ENCODE measurements around the gene FER. TPM values are rescaled to one million over a fixed set of nuclear protein-coding genes. Genes with fewer than 3 reads are reported as not detected.

FER gene
- total and polyA plus RNA-seq, 9 of the 15 experiments (the other 6 are each of a cell fraction or from before 2014, with no cell fraction given) = 6.7 to 18.2 (median 8.9) TPM

DNA sequence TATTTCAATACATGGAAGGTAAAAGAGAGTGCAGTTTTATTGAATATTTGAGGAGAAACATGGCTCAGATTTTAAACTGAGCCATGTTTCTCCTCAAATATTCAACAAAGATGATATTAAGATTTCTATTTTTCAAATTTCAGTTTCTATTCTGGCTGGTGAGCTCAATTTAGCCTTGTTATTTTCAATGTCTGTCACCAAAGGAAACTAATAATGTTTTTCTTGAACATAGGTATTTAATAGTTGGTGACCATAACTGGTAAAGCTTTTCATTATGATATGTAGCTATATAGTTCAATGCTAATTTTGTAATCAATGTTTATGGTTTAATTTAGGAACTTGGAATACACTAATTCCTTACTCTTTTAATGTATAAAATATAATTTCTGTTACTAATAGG lies 177.4 kb downstream of the FER start:
- Histone ChIP-seq H3K4me3 (0 out of 2 replicates have a peak overlapping the region, but pooled peaks have one; percentile 20), H3K4me2 (ENCODE audit: insufficient read depth, low read length) (no peak overlapping the region), H3K27ac (ENCODE audit: extremely low read depth, low read depth, low read length) (no peak overlapping the region), H3K4me1 (replicated peaks in 1 of 2; ENCODE audit: control insufficient read depth in 2 of 2, insufficient read depth in 2 of 2, low read length in 2 of 2) (no peaks in the 10 kb centered on the region), H2AFZ (ENCODE audit: low read depth, low read length) (no peak overlapping the region), H4K20me1 (replicated peaks; ENCODE audit: control insufficient read depth, insufficient read depth, low read length) (no peaks in the 10 kb centered on the region), H3K9me1 (ENCODE audit: control insufficient read depth, insufficient read depth, low read length) (no peaks in the 10 kb centered on the region), H3K79me2 (ENCODE audit: control insufficient read depth, insufficient read depth, low read length) (no peaks in the 10 kb centered on the region), H3K27me3 (ENCODE audit: control insufficient read depth in 2 of 2, insufficient read depth in 2 of 2, low read length in 2 of 2) (no peaks in the 10 kb centered on the region), H3K9me3 (replicated peaks; ENCODE audit: control insufficient read depth, insufficient read depth, low read depth, low read length) (no peaks in the 10 kb centered on the region), H3K9ac (ENCODE audit: insufficient read depth in 1 of 2, low read depth in 2 of 2, low read length in 2 of 2) (no peak overlapping the region), H3K36me3 (ENCODE audit: control insufficient read depth, insufficient read depth, low read length) (no peaks in the 10 kb centered on the region)
- ATAC-seq (no peak), FAIRE-seq (no peak), DNase-seq (ENCODE audit: extremely low read depth in 1 of 4, low spot score in 3 of 4) (no peak)
- TF ChIP-seq EP300 (IDR thresholded peaks at IDR 0.05; ENCODE audit: low read length) (no peak), TFAM (CRISPR knock-in tag; conservative IDR thresholded peaks at IDR 0.05) (no peak), MEF2D (tag; conservative IDR thresholded peaks at IDR 0.05; ENCODE audit: low read depth) (no peak)
- CTCF ChIA-PET (ENCODE audit: low intra/inter-chr PET ratio) = no interaction called here
- intact Hi-C loops (cut with micrococcal nuclease) = loop anchor here (10.0 kb wide), 1 partner anchor 650 kb away; no protein-coding TSS in a partner anchor
- POLR2A ChIA-PET = no interaction called here
- BruUV-seq (replicated peaks) = no TSS peak
- in situ Hi-C loops (cut with MboI) = no loop called here

- in situ Hi-C loops (cut with MboI) (no loop called here), intact Hi-C loops (cut with micrococcal nuclease) (no loop called here)
- Histone ChIP-seq H3K9me1 (ENCODE audit: control insufficient read depth, insufficient read depth, low read length) (no peaks in the 10 kb centered on the region), H4K20me1 (replicated peaks; ENCODE audit: control insufficient read depth, insufficient read depth, low read length) (no peaks in the 10 kb centered on the region), H3K36me3 (ENCODE audit: control insufficient read depth, insufficient read depth, low read length) (no peaks in the 10 kb centered on the region), H3K4me1 (replicated peaks in 1 of 2; ENCODE audit: control insufficient read depth in 2 of 2, insufficient read depth in 2 of 2, low read length in 2 of 2) (peaks cover 0 to 7% of the 10 kb centered on the region in 2 experiments; a peak in 3 of 5 replicates), H3K27me3 (ENCODE audit: control insufficient read depth in 2 of 2, insufficient read depth in 2 of 2, low read length in 2 of 2) (no peaks in the 10 kb centered on the region), H3K79me2 (ENCODE audit: control insufficient read depth, insufficient read depth, low read length) (no peaks in the 10 kb centered on the region), H3K9ac (ENCODE audit: insufficient read depth in 1 of 2, low read depth in 2 of 2, low read length in 2 of 2) (no peak overlapping the region), H3K9me3 (replicated peaks; ENCODE audit: control insufficient read depth, insufficient read depth, low read depth, low read length) (no peaks in the 10 kb centered on the region), H3K27ac (ENCODE audit: extremely low read depth, low read depth, low read length) (no peak overlapping the region), H2AFZ (ENCODE audit: low read depth, low read length) (no peak overlapping the region), H3K4me3 (no peak overlapping the region), H3K4me2 (ENCODE audit: insufficient read depth, low read length) (no peak overlapping the region)
- ChIA-PET CTCF (ENCODE audit: low intra/inter-chr PET ratio) (no interaction called here), POLR2A (no interaction called here)
- TF ChIP-seq POLR3A (IDR thresholded peaks at IDR 0.05; ENCODE audit: borderline replicate concordance, extremely low read depth, insufficient read depth, insufficient read length) (no peak), ZNF124 (CRISPR knock-in tag; IDR thresholded peaks at IDR 0.05) (no peak), HNRNPK (IDR thresholded peaks at IDR 0.05; ENCODE audit: low read depth, low read length, poor library complexity, severe bottlenecking) (peak; percentile 56), HNRNPH1 (optimal IDR thresholded peaks at IDR 0.05; ENCODE audit: low read depth, low read length) (no peak), ELF4 (CRISPR knock-in tag; IDR thresholded peaks at IDR 0.05) (no peak)
- TF ChIP-seq, protein P1, sequence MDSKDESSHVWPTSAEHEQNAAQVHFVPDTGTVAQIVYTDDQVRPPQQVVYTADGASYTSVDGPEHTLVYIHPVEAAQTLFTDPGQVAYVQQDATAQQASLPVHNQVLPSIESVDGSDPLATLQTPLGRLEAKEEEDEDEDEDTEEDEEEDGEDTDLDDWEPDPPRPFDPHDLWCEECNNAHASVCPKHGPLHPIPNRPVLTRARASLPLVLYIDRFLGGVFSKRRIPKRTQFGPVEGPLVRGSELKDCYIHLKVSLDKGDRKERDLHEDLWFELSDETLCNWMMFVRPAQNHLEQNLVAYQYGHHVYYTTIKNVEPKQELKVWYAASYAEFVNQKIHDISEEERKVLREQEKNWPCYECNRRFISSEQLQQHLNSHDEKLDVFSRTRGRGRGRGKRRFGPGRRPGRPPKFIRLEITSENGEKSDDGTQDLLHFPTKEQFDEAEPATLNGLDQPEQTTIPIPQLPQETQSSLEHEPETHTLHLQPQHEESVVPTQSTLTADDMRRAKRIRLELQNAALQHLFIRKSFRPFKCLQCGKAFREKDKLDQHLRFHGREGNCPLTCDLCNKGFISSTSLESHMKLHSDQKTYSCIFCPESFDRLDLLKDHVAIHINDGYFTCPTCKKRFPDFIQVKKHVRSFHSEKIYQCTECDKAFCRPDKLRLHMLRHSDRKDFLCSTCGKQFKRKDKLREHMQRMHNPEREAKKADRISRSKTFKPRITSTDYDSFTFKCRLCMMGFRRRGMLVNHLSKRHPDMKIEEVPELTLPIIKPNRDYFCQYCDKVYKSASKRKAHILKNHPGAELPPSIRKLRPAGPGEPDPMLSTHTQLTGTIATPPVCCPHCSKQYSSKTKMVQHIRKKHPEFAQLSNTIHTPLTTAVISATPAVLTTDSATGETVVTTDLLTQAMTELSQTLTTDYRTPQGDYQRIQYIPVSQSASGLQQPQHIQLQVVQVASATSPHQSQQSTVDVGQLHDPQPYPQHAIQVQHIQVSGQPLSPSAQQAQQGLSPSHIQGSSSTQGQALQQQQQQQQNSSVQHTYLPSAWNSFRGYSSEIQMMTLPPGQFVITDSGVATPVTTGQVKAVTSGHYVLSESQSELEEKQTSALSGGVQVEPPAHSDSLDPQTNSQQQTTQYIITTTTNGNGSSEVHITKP (IDR thresholded peaks at IDR 0.05; ENCODE audit: partially characterized antibody) = no peak
- no peak for ATAC-seq
- no TSS peak for BruUV-seq (replicated peaks)
- no peak for FAIRE-seq
- no peak for DNase-seq (ENCODE audit: extremely low read depth in 1 of 4, low spot score in 3 of 4)
- WGBS (ENCODE audit: insufficient coverage, low coverage, missing lambda C conversion rate) = no CpG with 5 or more reads among the region's 3 CpGs
Measured at GRCh38 chr5:108930107-108930506, 182.4 kb downstream of the FER start.
